Bladder microvascular endothelial cell (primary cell): Measurements from ENCODE around the gene LIPI. TPM values are rescaled to one million over a fixed set of nuclear protein-coding genes. Genes with fewer than 3 reads are reported as not detected.

Experiments used
- total RNA-seq: library from RNA; depleted of rRNA; stranded (reverse); fragments of >200 nt; gene quantifications from 2 replicates; pipeline ENCODE4 v1.2.3, GENCODE V29; 2014

LIPI gene
- total RNA-seq, result not detected in 2 replicates

GRCh38 chr21:14210738-14211137, at the start of gene LIPI:
TSS of gene LIPI (minus strand) at chr21:14210955. CDS start at chr21:14210845, 110 bp downstream.

DNA sequence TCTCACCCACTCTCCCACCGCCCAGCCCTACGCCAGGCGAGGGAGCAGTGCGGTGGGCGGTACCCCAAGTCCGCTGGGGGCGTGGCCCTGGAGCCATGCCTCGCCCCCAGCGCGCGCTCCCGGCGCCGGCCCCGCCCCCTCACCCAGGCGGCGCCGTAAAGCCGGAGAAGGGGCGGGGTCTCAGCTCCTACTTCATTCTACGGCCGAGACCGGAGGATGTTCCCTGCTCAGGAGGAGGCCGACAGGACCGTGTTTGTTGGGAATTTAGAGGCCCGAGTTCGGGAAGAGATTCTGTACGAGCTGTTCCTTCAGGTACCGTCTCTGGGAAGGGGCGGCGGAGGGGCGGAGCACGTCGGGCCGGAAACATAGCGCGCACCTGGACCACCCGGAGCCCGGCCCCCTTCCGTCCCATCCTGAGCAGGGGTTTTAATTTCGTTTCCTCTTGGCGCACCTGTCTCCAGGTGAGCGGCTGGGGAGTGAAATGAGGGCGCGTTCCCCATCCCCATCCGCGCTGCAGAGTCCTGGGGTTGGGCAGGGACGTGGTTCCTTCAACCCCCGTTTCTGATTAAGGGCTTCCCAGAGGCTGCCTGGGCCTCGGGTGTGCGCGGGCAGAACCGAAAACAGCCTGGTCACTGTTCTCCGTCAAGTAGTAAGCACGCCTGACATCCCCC, 5.4 kb upstream of the LIPI start, which contains the start of gene RBM11:
Gene RBM11 (plus strand): TSS at position 187 of the 671 bp plus-strand sequence. CDS start 30 bp downstream, at position 217.

Other genes starting within 250 kb of the LIPI start
- gene RBM11, start 5.2 kb upstream of the LIPI start, total RNA-seq, result not detected in 2 replicates
- 23.0 and 46.6 TPM in 2 replicates for gene HSPA13, start 172.2 kb upstream of the LIPI start, total RNA-seq